ENCODE results near the gene DHX30. TPM values are rescaled to one million over a fixed set of nuclear protein-coding genes. Genes with fewer than 3 reads are reported as not detected.
A peak's percentile ranks its signal among the peaks of the same experiment; 100 is the strongest.

DHX30 gene
- total and polyA plus RNA-seq, 7 donors = 13.2 to 57.6 (median 43.8) TPM

GRCh38 chr3:47762233-47762632 lies 40.7 kb upstream of the DHX30 start:
- DNase-seq = no peak
- Histone ChIP-seq H3K27ac (no peak overlapping the region), H3K9me3 (no peaks in the 10 kb centered on the region), H3K36me3 (peaks cover 0 to 10% (median 0%) of the 10 kb centered on the region in 4 donors), H3K4me3 (no peak overlapping the region), H3K27me3 (no peaks in the 10 kb centered on the region), H3K4me1 (peaks cover 0 to 13% (median 10%) of the 10 kb centered on the region in 4 donors)
- TF ChIP-seq POLR2A (IDR thresholded peaks at IDR 0.05) (no peak), CTCF (IDR thresholded peaks at IDR 0.05) (no peak), POLR2AphosphoS5 (IDR thresholded peaks at IDR 0.05) (no peak), EP300 (IDR thresholded peaks at IDR 0.05) (no peak)
- 53 to 67% methylated on average over 4 of the region's 4 CpGs for WGBS, 2 donors
- intact Hi-C loops (cut with DNase I) = no loop called here

- peaks cover 0 to 20% (median 3%) of the 10 kb centered on the region in 4 donors for H3K36me3 ChIP-seq
- H3K9me3 ChIP-seq = no peaks in the 10 kb centered on the region
- H3K4me1 ChIP-seq = peaks cover 0 to 13% (median 10%) of the 10 kb centered on the region in 4 donors
- WGBS, 2 donors = 90 to 92% methylated on average over 4 of the region's 4 CpGs
- H3K27me3 ChIP-seq = no peaks in the 10 kb centered on the region
- no peak overlapping the region for H3K4me3 ChIP-seq
- no peak for DNase-seq
- no peak overlapping the region for H3K27ac ChIP-seq
- TF ChIP-seq POLR2AphosphoS5 (IDR thresholded peaks at IDR 0.05) (no peak), EP300 (IDR thresholded peaks at IDR 0.05) (no peak), CTCF (IDR thresholded peaks at IDR 0.05) (no peak), POLR2A (IDR thresholded peaks at IDR 0.05) (no peak)
- intact Hi-C loops (cut with DNase I) = no loop called here
These were observed 36.8 kb upstream of the DHX30 start for GRCh38 chr3:47766186-47766585.

GRCh38 chr3:47772047-47772446 lies 30.9 kb upstream of the DHX30 start:
- no peak overlapping the region for H3K27ac ChIP-seq
- H3K36me3 ChIP-seq = peaks cover 0 to 25% (median 13%) of the 10 kb centered on the region in 4 donors
- H3K4me3 ChIP-seq = no peak overlapping the region
- 98 to 99% methylated on average over 8 of the region's 8 CpGs for WGBS, 2 donors
- H3K4me1 ChIP-seq = peaks cover 0 to 20% (median 9%) of the 10 kb centered on the region in 4 donors
- DNase-seq = peak; percentile 7
- H3K27me3 ChIP-seq = no peaks in the 10 kb centered on the region
- intact Hi-C loops (cut with DNase I) = no loop called here
- TF ChIP-seq CTCF (IDR thresholded peaks at IDR 0.05) = no peak
- TF ChIP-seq POLR2AphosphoS5 (IDR thresholded peaks at IDR 0.05) = no peak
- TF ChIP-seq POLR2A (IDR thresholded peaks at IDR 0.05) = no peak
- no peak for TF ChIP-seq EP300 (IDR thresholded peaks at IDR 0.05)
- H3K9me3 ChIP-seq = no peaks in the 10 kb centered on the region

GRCh38 chr3:47772788-47773187 lies 30.1 kb upstream of the DHX30 start:
- 82 to 88% methylated on average over 8 of the region's 8 CpGs for WGBS, 2 donors

More at GRCh38 chr3:47772788-47773187, 30.1 kb upstream of the DHX30 start:
- no peak overlapping the region for H3K4me3 ChIP-seq
- peaks cover 0 to 25% (median 13%) of the 10 kb centered on the region in 4 donors for H3K36me3 ChIP-seq
- peak overlapping the region in 1 of 4 donors; percentile 12 for H3K27ac ChIP-seq
- TF ChIP-seq EP300 (IDR thresholded peaks at IDR 0.05) (no peak), CTCF (IDR thresholded peaks at IDR 0.05) (no peak), POLR2AphosphoS5 (IDR thresholded peaks at IDR 0.05) (no peak), POLR2A (IDR thresholded peaks at IDR 0.05) (no peak)
- intact Hi-C loops (cut with DNase I) = no loop called here
- no peaks in the 10 kb centered on the region for H3K27me3 ChIP-seq
- H3K4me1 ChIP-seq = peaks cover 0 to 20% (median 9%) of the 10 kb centered on the region in 4 donors
- DNase-seq = peak; percentile 39
- no peaks in the 10 kb centered on the region for H3K9me3 ChIP-seq
